Right kidney (tissue), 9 donors: ENCODE data around the gene LRRIQ3.
"Not testable (repeated sequence)": the region's sequence is repeated elsewhere in the genome, so short reads cannot be mapped to it uniquely, and the experiment has no call there.

Experiments
- DNase-seq: peaks from one replicate; pipeline ENCODE4 v3.0.0-alpha.2; 2016
- long read RNA-seq, 8 donors: transcript quantifications; one replicate each; lab custom pipeline, GENCODE V29; 2026

LRRIQ3 gene
- long read RNA-seq, donor 1, partial matches to known transcripts = 0 of 1 reads
- long read RNA-seq, donor 1, other reads (novel, unspliced or antisense) = 0 of 1 reads
- long read RNA-seq, donor 2 = 0 reads
- long read RNA-seq, donor 3 = 0 reads
- long read RNA-seq, donor 4, partial matches to known transcripts = 0 of 1 reads
- long read RNA-seq, donor 4, other reads (novel, unspliced or antisense) = 0 of 1 reads
- long read RNA-seq, donor 5 = 0 reads
- long read RNA-seq, donor 6 = 0 reads
- long read RNA-seq, donor 7 = 0 reads
- long read RNA-seq, donor 8 = 0 reads

- DNase-seq = peak; percentile 91
Measured at GRCh38 chr1:74197657-74198552, at the start of gene LRRIQ3, which contains the start of gene FPGT. LRRIQ3 (minus strand) TSS chr1:74198176; CDS start chr1:74183684, 14,492 bp downstream. FPGT (plus strand) TSS chr1:74198242; CDS start chr1:74198279, 37 bp downstream.

- no peak for DNase-seq
Measured at GRCh38 chr1:74246315-74246714, 48.3 kb upstream of the LRRIQ3 start.

- DNase-seq = no peak
Measured at GRCh38 chr1:74245168-74245772, 47.3 kb upstream of the LRRIQ3 start.

- no peak for DNase-seq
Measured at GRCh38 chr1:74237787-74238186, 39.8 kb upstream of the LRRIQ3 start.

GRCh38 chr1:74237035-74237434 lies 39.1 kb upstream of the LRRIQ3 start:
- DNase-seq = no peak

- no peak for DNase-seq
Measured at GRCh38 chr1:74236440-74236839, 38.5 kb upstream of the LRRIQ3 start.

- DNase-seq = no peak
Measured at GRCh38 chr1:74235153-74235552, 37.2 kb upstream of the LRRIQ3 start, which contains the start of gene TNNI3K. TNNI3K (plus strand) TSS chr1:74235387; CDS start chr1:74235452, 65 bp downstream.

- no peak for DNase-seq
Measured at GRCh38 chr1:74223453-74223852, 25.5 kb upstream of the LRRIQ3 start.

GRCh38 chr1:74222701-74223100 lies 24.7 kb upstream of the LRRIQ3 start:
- no peak for DNase-seq

GRCh38 chr1:74215229-74215628 lies 17.3 kb upstream of the LRRIQ3 start:
- DNase-seq = no peak

- DNase-seq = no peak
Measured at GRCh38 chr1:74205266-74205665, 7.3 kb upstream of the LRRIQ3 start.

GRCh38 chr1:74199504-74199903 lies 1.5 kb upstream of the LRRIQ3 start:
- no peak for DNase-seq

GRCh38 chr1:74197255-74197654 lies 721 bp downstream of the LRRIQ3 start:
- DNase-seq = no peak

GRCh38 chr1:74195339-74195738 lies 2.6 kb downstream of the LRRIQ3 start:
- no peak for DNase-seq

GRCh38 chr1:74193908-74194307 lies 4.1 kb downstream of the LRRIQ3 start:
- no peak for DNase-seq

GRCh38 chr1:74180490-74180889 lies 17.5 kb downstream of the LRRIQ3 start:
- DNase-seq = no peak

GRCh38 chr1:74174423-74174822 lies 23.6 kb downstream of the LRRIQ3 start:
- DNase-seq = not testable (repeated sequence)

GRCh38 chr1:74162333-74162732 lies 35.6 kb downstream of the LRRIQ3 start:
- no peak for DNase-seq

- DNase-seq = no peak
Measured at GRCh38 chr1:74161497-74161896, 36.5 kb downstream of the LRRIQ3 start.

GRCh38 chr1:74160046-74160445 lies 37.9 kb downstream of the LRRIQ3 start:
- DNase-seq = no peak

GRCh38 chr1:74145086-74145485 lies 52.9 kb downstream of the LRRIQ3 start:
- DNase-seq = no peak

- DNase-seq = not testable (repeated sequence)
Measured at GRCh38 chr1:74117370-74117769, 80.6 kb downstream of the LRRIQ3 start.

GRCh38 chr1:74113333-74113732 lies 84.6 kb downstream of the LRRIQ3 start:
- no peak for DNase-seq
